ENCODE measurements around the gene KRTAP12-1. TPM values are rescaled to one million over a fixed set of nuclear protein-coding genes. Genes with fewer than 3 reads are reported as not detected.
"Not testable (repeated sequence)": the region's sequence is repeated elsewhere in the genome, so short reads cannot be mapped to it uniquely, and the experiment has no call there.

The KRTAP12-1 gene
- polyA plus RNA-seq, 3 donors from 2014 or later: not detected

- DNase-seq: no peak
- Mint-ChIP-seq H3K27ac (peak overlapping the region in 1 of 6 donors; percentile 37), H3K4me1 (peaks cover 6 to 7% of the 10 kb centered on the region in 2 donors), H3K36me3 (no peaks in the 10 kb centered on the region), H3K4me3 (no peak overlapping the region), H3K9me3 (peaks cover 0 to 3% (median 0%) of the 10 kb centered on the region in 6 donors), H3K27me3 (ENCODE audit: low read depth in 3 of 3) (peaks cover 2 to 11% (median 10%) of the 10 kb centered on the region in 3 donors)
Observed at GRCh38 chr21:44686000-44686781, 4.2 kb upstream of the KRTAP12-1 start.

GRCh38 chr21:44685050-44685449 is 3.1 kb upstream of the KRTAP12-1 start:
- not testable (repeated sequence) for H3K4me1 Mint-ChIP-seq, DNase-seq, H3K27ac Mint-ChIP-seq, H3K36me3 Mint-ChIP-seq, H3K9me3 Mint-ChIP-seq, H3K4me3 Mint-ChIP-seq
- H3K27me3 Mint-ChIP-seq (ENCODE audit: low read depth in 3 of 3): peaks cover 2 to 14% (median 10%) of the 10 kb centered on the region in 3 donors

- Mint-ChIP-seq H3K36me3 (no peaks in the 10 kb centered on the region), H3K4me1 (peaks cover 6 to 7% of the 10 kb centered on the region in 2 donors), H3K4me3 (no peak overlapping the region), H3K27ac (peak overlapping the region in 1 of 6 donors; percentile 6), H3K9me3 (no peaks in the 10 kb centered on the region), H3K27me3 (ENCODE audit: low read depth in 3 of 3) (peaks cover 2 to 17% (median 10%) of the 10 kb centered on the region in 3 donors)
- DNase-seq: no peak
Observed at GRCh38 chr21:44684483-44684882, 2.5 kb upstream of the KRTAP12-1 start.

DNA sequence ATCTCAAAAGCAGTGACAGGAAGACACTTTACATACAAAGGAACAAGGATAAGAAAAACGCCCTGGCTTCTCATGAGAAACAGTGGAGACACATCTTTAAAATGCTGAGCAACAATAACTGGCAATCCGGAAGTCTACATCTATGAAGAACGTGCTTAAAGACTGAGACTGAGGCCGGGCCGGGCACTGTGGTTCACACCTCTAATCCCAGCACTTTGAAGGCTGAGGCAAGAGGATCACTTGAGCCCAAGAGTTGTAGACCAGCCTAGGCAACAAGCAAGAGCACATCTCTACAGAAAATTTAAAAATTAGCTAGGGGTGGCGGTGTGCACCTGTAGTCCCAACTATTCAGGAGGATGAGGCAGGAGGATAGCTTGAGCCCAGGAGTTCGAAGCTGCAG is 2.1 kb upstream of the KRTAP12-1 start:
- H3K27me3 Mint-ChIP-seq (ENCODE audit: low read depth in 3 of 3): peaks cover 2 to 17% (median 10%) of the 10 kb centered on the region in 3 donors
- H3K4me1 Mint-ChIP-seq: peaks cover 6 to 7% of the 10 kb centered on the region in 2 donors
- no peaks in the 10 kb centered on the region for H3K9me3 Mint-ChIP-seq
- H3K27ac Mint-ChIP-seq: peak overlapping the region in 1 of 6 donors; percentile 6
- DNase-seq: no peak
- no peak overlapping the region for H3K4me3 Mint-ChIP-seq
- H3K36me3 Mint-ChIP-seq: no peaks in the 10 kb centered on the region

DNA sequence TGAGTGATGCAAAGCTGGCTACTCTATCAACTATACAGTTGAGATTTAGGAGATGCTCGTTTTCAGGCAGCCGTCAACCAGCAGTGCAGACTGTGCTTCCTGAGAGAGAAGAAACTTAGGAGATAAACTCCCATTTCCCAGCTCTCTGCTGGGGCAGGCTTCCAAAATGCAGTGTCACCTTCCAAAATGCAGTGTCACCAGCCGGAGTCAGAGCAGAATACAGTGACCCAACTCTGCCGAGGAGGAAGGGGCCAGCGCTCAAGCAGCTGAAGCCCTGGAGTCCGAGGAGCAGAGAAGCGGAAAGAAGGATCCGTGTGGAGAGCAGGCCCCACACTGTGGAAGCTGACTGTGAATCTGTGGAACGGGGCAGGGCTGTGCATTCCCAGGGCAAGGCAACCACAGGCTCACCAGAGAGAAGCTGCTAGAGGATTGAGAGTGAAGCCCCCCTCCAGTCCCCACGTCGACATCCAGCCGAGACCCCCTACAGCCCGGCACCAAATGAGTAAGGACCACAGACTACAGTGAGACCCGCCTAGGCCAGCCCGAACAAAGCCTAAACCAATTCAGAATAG is 703 bp upstream of the KRTAP12-1 start:
- Mint-ChIP-seq H3K27ac (no peak overlapping the region), H3K27me3 (ENCODE audit: low read depth in 3 of 3) (peaks cover 2 to 17% (median 6%) of the 10 kb centered on the region in 3 donors), H3K4me3 (no peak overlapping the region), H3K9me3 (no peaks in the 10 kb centered on the region), H3K4me1 (peaks cover 6 to 7% of the 10 kb centered on the region in 2 donors), H3K36me3 (no peaks in the 10 kb centered on the region)
- DNase-seq: no peak

DNA sequence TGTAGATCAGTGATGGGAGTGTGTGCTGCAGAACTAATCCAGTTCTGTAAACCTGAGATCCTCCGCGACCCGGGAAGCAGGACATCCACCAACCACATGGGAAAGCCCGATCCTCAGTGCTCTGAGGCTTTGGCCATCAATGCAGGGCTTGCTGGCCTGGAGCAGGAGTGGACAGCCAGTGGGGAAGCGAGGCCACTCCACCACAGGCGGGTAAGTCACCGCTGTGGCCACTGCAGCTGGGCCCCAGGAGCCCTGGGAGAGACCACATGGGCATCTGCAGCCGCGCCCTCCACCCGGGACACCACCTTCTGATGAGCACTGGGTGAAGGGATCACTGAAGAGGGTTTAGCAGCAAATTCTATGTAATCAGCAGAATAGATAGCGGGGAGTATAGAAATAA is 811 bp downstream of the KRTAP12-1 start:
- DNase-seq: no peak
- no peaks in the 10 kb centered on the region for H3K9me3 Mint-ChIP-seq
- H3K27ac Mint-ChIP-seq: no peak overlapping the region
- peaks cover 0 to 4% (median 0%) of the 10 kb centered on the region in 3 donors for H3K36me3 Mint-ChIP-seq
- H3K4me1 Mint-ChIP-seq: peaks cover 4 to 7% of the 10 kb centered on the region in 2 donors
- H3K27me3 Mint-ChIP-seq (ENCODE audit: low read depth in 3 of 3): peaks cover 0 to 12% (median 5%) of the 10 kb centered on the region in 3 donors
- H3K4me3 Mint-ChIP-seq: no peak overlapping the region

DNA sequence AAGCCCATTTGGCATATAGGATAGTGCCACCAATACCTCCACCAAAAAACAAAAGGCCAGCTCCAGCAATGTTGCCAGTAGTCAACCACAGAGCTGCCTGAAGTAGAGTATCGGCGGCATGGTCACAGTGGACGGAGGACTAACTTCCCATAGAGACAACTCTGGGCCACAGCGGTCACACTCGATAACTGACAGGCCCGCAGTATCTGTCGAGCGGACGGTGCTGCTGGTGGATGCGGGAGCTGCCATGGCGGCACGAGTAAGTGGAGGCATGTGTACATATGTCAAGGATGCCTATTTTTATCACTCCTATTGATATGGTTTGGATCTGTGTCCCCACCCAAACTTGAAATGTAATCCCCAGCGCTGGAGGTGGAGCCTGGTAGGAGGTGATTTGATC is 4.1 kb downstream of the KRTAP12-1 start:
- H3K27me3 Mint-ChIP-seq (ENCODE audit: low read depth in 3 of 3): peaks cover 3 to 20% (median 5%) of the 10 kb centered on the region in 3 donors
- no peak overlapping the region for H3K4me3 Mint-ChIP-seq
- H3K9me3 Mint-ChIP-seq: peaks cover 4 to 13% (median 7%) of the 10 kb centered on the region in 6 donors
- no peak overlapping the region for H3K27ac Mint-ChIP-seq
- peaks cover 0 to 8% (median 0%) of the 10 kb centered on the region in 3 donors for H3K36me3 Mint-ChIP-seq
- peaks cover 0 to 7% of the 10 kb centered on the region in 2 donors for H3K4me1 Mint-ChIP-seq
- no peak for DNase-seq

DNA sequence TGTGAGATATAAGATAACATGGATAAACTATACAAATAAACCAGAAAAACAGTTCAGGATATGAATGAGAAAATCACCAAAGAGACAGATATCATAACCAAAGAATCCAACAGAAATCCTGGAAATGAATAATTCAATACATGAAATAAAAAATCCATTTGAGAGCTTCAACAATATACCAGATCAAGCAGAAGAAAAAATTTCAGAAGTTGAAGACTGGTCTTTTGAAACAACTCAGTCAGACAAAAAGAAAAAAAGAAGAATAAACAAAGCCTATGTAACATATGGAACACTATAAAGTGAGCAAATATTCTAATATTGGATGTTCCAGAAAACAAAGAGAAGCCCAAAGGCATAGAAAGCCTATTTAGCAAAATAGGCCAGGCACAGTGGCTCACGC is 10.1 kb downstream of the KRTAP12-1 start:
- DNase-seq: no peak
- H3K27me3 Mint-ChIP-seq (ENCODE audit: low read depth in 3 of 3): peaks cover 2 to 18% (median 10%) of the 10 kb centered on the region in 3 donors
- H3K9me3 Mint-ChIP-seq: peaks cover 15 to 28% (median 21%) of the 10 kb centered on the region in 6 donors
- peaks cover 0 to 8% of the 10 kb centered on the region in 2 donors for H3K4me1 Mint-ChIP-seq
- no peak overlapping the region for H3K4me3 Mint-ChIP-seq
- peaks cover 3 to 8% (median 7%) of the 10 kb centered on the region in 3 donors for H3K36me3 Mint-ChIP-seq
- H3K27ac Mint-ChIP-seq: no peak overlapping the region

DNA sequence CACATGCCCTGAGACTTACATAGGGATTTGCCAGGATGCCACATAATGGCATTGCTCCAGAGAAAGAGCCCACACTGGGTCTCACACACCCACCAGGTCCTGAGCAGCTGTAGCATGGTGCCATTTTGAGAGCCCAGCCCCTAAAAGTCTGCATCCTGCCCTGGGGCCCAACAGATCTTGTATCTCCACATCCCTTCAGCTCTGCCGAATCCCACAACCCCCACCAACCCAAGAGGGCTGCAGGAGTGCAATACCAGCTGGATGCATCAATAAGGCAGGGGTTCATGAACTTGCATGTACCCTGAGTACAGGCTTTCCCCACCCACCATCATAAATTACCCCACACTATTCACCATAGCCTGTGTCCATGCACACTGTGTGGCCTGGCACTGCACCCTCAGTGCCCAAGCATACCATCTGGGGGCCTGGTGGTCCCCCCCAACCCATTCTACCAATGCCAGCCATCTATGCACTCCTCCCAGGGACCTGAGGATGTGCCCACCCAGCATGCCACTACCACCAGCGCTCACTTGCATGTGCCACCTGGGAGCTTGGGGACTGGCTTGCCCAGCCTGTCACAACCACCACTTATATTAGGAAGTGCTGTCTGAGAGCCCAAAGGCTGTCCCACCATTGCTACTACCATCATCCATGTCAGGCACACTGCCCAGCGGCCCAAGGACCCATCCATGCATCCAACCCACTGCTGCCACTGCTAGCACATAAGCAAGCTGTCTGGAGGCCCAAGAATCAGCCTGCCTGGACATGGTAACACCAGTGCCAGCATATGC is 11.1 kb downstream of the KRTAP12-1 start:
- Mint-ChIP-seq H3K27me3 (ENCODE audit: low read depth in 3 of 3) (peaks cover 2 to 21% (median 12%) of the 10 kb centered on the region in 3 donors), H3K4me1 (peaks cover 0 to 8% of the 10 kb centered on the region in 2 donors), H3K27ac (no peak overlapping the region), H3K9me3 (peaks cover 15 to 28% (median 21%) of the 10 kb centered on the region in 6 donors), H3K36me3 (peaks cover 3 to 7% (median 7%) of the 10 kb centered on the region in 3 donors), H3K4me3 (no peak overlapping the region)
- DNase-seq: no peak

- no peak for DNase-seq
- Mint-ChIP-seq H3K27me3 (ENCODE audit: low read depth in 3 of 3) (peaks cover 2 to 14% (median 10%) of the 10 kb centered on the region in 3 donors), H3K4me3 (no peak overlapping the region), H3K4me1 (peaks cover 0 to 2% of the 10 kb centered on the region in 2 donors), H3K27ac (no peak overlapping the region), H3K9me3 (peaks cover 9 to 13% (median 11%) of the 10 kb centered on the region in 6 donors), H3K36me3 (peaks cover 0 to 7% (median 3%) of the 10 kb centered on the region in 3 donors)
Observed at GRCh38 chr21:44667612-44668011, 14.4 kb downstream of the KRTAP12-1 start.

DNA sequence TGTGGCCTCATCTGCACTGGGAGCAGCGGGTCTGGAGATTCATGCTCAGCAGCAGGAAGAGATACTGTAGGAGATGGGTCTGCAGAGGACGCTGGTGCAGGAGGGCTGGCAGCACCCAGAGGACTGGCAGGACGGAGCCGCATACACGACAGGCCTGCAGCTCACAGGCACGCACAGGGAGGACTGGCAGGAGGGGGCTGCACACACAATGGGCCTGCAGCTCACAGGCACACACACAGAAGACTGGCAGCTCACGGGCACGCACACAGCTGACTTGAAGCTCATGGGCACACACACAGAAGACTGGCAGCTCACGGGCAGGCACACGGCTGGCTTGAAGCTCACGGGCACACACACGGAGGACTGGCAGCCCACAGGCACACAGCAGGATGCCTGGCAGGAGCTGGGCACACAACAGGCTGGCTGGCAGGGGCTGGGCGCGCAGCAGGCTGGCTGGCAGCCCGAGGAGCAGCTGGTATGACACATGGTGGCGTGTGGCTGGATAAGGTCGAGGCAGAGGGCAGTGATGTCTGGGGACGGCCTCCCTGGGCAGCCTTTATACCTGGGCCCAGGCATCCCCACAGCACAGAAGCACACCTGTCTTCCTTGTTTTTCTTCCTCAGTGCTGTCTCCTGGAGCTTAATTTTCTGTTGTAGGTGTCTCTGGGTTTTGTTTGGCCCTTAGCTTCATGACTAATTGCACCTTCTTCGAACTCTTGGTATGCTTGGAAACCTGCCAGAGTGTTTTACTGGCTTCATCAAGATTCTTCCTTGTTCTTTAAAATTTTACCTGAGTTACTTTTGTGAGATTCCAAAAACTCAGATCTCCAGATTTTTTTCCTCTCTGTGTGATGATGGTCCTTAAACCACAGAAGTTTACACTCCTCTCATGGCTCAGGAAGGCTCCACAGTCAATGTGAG is 15.3 kb downstream of the KRTAP12-1 start, which contains the start of gene KRTAP12-2:
Gene KRTAP12-2 (minus strand): TSS at position 527 of the 920 bp plus-strand sequence. CDS start 41 bp downstream, at position 486.
- peak within 1 kb of the TSS in 1 of 6 donors; percentile 40 for H3K27ac Mint-ChIP-seq
- H3K4me1 Mint-ChIP-seq: peaks cover 0 to 2% of the 10 kb centered on the region in 2 donors
- DNase-seq: no peak
- peaks cover 2 to 14% (median 6%) of the 10 kb centered on the region in 3 donors for H3K27me3 Mint-ChIP-seq (ENCODE audit: low read depth in 3 of 3)
- peaks cover 0 to 3% (median 3%) of the 10 kb centered on the region in 3 donors for H3K36me3 Mint-ChIP-seq
- H3K4me3 Mint-ChIP-seq: no peak within 1 kb of the TSS
- peaks cover 2 to 7% (median 5%) of the 10 kb centered on the region in 6 donors for H3K9me3 Mint-ChIP-seq

GRCh38 chr21:44664691-44665090 is 17.3 kb downstream of the KRTAP12-1 start:
- Mint-ChIP-seq H3K27ac (no peak overlapping the region), H3K9me3 (peaks cover 0 to 3% (median under 1%) of the 10 kb centered on the region in 6 donors), H3K36me3 (peaks cover 0 to 3% (median 3%) of the 10 kb centered on the region in 3 donors)

More at GRCh38 chr21:44664691-44665090, 17.3 kb downstream of the KRTAP12-1 start:
- Mint-ChIP-seq H3K27me3 (ENCODE audit: low read depth in 3 of 3) (peaks cover 2 to 16% (median 6%) of the 10 kb centered on the region in 3 donors), H3K4me3 (no peak overlapping the region), H3K4me1 (peaks cover 3 to 4% of the 10 kb centered on the region in 2 donors)
- no peak for DNase-seq

All from immature natural killer cell (primary cell).